Measurements from ENCODE around the gene DISC1.

The DISC1 gene

DNA sequence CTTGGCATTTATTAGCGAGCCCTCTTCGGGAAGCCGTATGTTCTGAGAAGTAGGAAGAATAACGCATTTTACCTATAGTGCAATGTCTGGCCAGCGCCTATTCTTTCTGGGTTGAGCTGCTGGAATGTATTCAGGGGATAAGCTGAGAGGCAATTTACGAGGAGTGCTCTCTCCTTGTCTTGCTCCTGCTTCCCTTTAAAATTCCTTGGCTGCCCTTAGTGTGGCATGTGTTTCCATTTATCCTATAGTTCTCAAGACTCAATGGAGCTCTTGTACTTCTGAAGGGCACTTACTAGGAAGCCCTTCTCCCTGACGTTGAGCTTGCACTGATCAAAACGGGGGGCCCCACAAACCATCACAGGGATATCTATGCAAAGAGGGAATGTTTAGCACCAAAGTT is 364.6 kb downstream of the DISC1 start:
- H3K27ac Mint-ChIP-seq, result no peak overlapping the region

DNA sequence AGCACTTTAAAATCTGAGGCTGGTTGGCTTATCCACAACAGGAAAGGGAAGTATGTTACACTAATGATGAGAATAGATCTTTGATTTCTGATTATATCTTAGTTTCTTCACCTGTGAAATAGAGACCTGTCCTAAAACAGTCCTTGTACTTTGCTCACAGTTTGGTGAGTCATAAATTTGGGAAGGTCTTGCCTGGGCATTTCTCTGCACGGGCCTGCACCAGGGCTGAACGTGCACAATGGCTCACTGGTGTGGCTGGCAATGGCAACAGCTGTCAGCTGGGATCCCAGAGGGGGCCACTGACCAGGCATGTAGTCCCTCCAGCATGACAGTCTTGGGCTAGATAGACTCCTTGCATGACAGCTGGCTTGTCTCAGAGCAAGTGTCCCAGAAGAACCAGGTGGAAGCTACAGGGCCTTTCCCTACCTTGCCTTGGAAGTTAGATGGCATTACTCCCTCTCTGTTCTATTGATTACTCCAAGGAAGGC is 367.4 kb downstream of the DISC1 start:
- Mint-ChIP-seq H3K4me3 (no peak overlapping the region), H3K36me3 (ENCODE audit: low read depth) (no peaks in the 10 kb centered on the region), H3K27me3 (ENCODE audit: low read depth, poor library complexity) (no peaks in the 10 kb centered on the region), H3K4me1 (no peaks in the 10 kb centered on the region), H3K27ac (no peak overlapping the region), H3K9me3 (no peaks in the 10 kb centered on the region)
- DNase-seq, result no peak
- TF ChIP-seq, protein P1, sequence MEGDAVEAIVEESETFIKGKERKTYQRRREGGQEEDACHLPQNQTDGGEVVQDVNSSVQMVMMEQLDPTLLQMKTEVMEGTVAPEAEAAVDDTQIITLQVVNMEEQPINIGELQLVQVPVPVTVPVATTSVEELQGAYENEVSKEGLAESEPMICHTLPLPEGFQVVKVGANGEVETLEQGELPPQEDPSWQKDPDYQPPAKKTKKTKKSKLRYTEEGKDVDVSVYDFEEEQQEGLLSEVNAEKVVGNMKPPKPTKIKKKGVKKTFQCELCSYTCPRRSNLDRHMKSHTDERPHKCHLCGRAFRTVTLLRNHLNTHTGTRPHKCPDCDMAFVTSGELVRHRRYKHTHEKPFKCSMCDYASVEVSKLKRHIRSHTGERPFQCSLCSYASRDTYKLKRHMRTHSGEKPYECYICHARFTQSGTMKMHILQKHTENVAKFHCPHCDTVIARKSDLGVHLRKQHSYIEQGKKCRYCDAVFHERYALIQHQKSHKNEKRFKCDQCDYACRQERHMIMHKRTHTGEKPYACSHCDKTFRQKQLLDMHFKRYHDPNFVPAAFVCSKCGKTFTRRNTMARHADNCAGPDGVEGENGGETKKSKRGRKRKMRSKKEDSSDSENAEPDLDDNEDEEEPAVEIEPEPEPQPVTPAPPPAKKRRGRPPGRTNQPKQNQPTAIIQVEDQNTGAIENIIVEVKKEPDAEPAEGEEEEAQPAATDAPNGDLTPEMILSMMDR (IDR thresholded peaks at IDR 0.05), result no peak

More for the DNA sequence above, 364.6 kb downstream of the DISC1 start:
- no peak for DNase-seq
- H3K9me3 Mint-ChIP-seq, result no peaks in the 10 kb centered on the region
- peaks cover 8% of the 10 kb centered on the region for H3K4me1 Mint-ChIP-seq
- TF ChIP-seq, protein P1 (IDR thresholded peaks at IDR 0.05), result no peak
- no peaks in the 10 kb centered on the region for H3K36me3 Mint-ChIP-seq (ENCODE audit: low read depth)
- H3K27me3 Mint-ChIP-seq (ENCODE audit: low read depth, poor library complexity), result no peaks in the 10 kb centered on the region
- H3K4me3 Mint-ChIP-seq, result no peak overlapping the region

DNA sequence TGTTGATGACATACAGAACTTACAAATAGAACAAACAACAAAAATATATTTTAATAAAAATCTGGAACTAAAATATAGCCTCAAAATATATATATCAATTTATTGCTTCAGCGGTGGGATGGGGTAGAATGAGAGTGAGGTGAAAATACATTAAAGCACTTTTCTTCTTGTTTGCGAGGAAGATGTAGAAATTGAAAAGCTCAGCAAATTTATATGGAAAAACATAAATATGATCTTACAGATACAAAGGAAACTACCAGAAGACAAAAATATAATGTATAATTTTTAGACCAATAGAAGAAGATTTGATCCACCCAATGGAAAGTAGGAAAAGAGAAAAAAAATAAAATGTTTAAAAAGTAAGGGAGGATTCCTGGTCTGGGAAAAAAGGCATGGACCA is 372.2 kb downstream of the DISC1 start:
- Mint-ChIP-seq H3K4me1 (no peaks in the 10 kb centered on the region), H3K4me3 (no peak overlapping the region), H3K27ac (no peak overlapping the region), H3K9me3 (no peaks in the 10 kb centered on the region), H3K36me3 (ENCODE audit: low read depth) (no peaks in the 10 kb centered on the region), H3K27me3 (ENCODE audit: low read depth, poor library complexity) (peaks cover 4% of the 10 kb centered on the region)
- no peak for DNase-seq
- TF ChIP-seq, protein P1 (IDR thresholded peaks at IDR 0.05), result no peak

DNA sequence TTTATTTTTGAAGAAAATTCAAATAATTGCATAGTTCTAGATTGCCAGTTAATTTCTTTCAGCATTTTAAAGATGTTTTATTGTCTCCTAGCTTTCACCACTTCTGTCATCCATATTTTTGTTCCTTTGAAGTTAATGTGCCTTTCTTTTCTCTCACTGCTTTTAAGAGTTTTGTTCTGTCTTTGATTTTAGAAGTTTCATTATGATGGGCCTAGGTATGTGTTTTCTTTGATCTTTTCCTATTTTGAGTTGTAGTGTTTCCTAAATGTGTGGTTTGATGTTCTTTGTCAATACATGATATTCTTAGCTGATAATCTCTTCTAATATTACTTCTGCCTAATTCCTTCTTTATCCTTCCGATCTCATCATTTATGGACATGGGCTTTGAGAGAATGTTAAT is 378.7 kb downstream of the DISC1 start:
- no peak for DNase-seq
- TF ChIP-seq, protein P1 (IDR thresholded peaks at IDR 0.05), result no peak
- no peak overlapping the region for H3K4me3 Mint-ChIP-seq
- H3K4me1 Mint-ChIP-seq, result no peaks in the 10 kb centered on the region
- no peaks in the 10 kb centered on the region for H3K36me3 Mint-ChIP-seq (ENCODE audit: low read depth)
- no peak overlapping the region for H3K27ac Mint-ChIP-seq
- no peaks in the 10 kb centered on the region for H3K9me3 Mint-ChIP-seq
- H3K27me3 Mint-ChIP-seq (ENCODE audit: low read depth, poor library complexity), result no peaks in the 10 kb centered on the region

DNA sequence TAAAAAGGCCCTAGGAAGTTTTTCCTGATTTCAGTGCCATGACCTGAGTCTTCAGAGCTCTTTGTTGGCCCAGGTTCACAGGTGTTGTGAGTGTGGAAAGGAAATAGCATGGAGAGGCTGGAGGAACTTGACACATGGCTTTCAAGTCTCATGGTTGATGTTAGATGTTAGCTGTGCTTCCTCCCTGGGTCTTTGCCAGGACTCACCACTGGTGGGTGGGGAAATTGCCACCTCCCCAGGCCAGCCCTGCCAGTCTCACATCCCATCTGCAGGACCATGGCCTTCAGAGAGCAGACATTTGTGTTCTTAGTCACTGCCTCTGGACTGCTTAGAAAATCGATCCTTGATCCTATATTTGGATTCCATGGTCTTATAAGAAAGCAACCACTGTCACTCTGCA is 383.2 kb downstream of the DISC1 start:
- no peak for DNase-seq
- Mint-ChIP-seq H3K4me3 (no peak overlapping the region), H3K36me3 (ENCODE audit: low read depth) (no peaks in the 10 kb centered on the region), H3K27me3 (ENCODE audit: low read depth, poor library complexity) (no peaks in the 10 kb centered on the region), H3K27ac (no peak overlapping the region), H3K4me1 (peaks cover 5% of the 10 kb centered on the region), H3K9me3 (no peaks in the 10 kb centered on the region)
- TF ChIP-seq, protein P1 (IDR thresholded peaks at IDR 0.05), result no peak

DNA sequence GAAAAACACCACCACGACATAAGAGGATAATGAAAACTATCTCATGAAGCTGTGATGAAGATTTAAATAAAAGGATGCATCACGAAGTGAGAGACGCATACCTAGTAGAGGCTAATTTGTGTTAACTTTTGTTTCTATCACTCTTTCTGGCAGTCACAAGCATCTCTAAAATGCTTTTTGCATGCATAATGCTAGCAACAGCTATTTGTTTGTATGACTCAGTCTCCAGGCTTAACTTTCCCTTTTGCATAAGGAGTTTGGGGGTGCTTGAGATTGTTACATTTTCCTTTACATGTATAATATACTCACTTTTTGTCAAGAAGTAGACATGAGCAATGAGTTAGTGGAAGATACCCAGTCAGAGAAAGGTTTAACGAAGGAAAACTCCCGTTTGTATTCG is 385.4 kb downstream of the DISC1 start:
- no peak for DNase-seq
- peaks cover 15% of the 10 kb centered on the region for H3K4me1 Mint-ChIP-seq
- H3K27me3 Mint-ChIP-seq (ENCODE audit: low read depth, poor library complexity), result no peaks in the 10 kb centered on the region
- H3K9me3 Mint-ChIP-seq, result no peaks in the 10 kb centered on the region
- TF ChIP-seq, protein P1 (IDR thresholded peaks at IDR 0.05), result no peak
- H3K4me3 Mint-ChIP-seq, result no peak overlapping the region
- no peaks in the 10 kb centered on the region for H3K36me3 Mint-ChIP-seq (ENCODE audit: low read depth)
- no peak overlapping the region for H3K27ac Mint-ChIP-seq
